ENCODE results near the gene CCDC8. TPM values are rescaled to one million over a fixed set of nuclear protein-coding genes. Genes with fewer than 3 reads are reported as not detected.

CCDC8 gene
- total RNA-seq, result 22.2 and 22.5 TPM in 2 replicates

DNA sequence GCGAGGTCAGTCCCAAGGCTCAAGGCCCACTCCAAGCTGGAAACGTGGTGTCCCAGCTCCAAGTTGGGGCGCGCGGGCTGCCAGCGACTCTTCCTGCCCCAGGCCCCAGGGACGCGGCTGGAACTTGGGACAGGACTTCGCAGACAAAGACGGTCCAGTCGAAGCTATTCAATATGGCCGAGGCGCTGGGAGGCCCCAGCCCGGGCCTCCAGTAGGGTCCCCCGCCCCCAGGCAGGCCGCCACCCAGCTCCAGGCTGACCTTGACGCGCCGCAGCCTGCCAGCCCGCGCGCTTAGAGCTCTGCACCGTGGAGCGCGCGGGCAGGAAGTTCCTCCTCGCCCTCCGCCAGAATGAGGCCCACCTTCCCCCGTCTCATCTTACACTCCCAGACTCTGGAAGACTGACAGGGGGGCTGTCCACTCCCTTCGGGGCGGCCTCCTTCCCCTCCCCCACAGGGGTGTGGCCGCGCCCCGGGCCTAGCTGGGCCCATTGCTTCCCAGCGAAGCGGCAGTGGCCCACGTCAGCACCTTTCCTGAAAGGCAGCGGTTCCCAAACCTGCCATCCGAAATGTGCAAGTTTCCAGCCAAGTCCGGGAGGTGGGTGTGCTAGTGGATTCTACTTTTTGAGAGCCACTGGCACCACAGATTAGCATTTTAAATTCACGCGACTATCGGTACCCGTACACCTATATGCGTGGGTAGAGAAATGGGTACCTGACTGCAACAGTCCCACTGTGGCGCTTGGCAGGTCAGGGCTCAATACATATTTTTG, at the start of gene CCDC8:
Gene CCDC8 (minus strand): TSS at position 303 of the 770 bp plus-strand sequence. CDS start 754 bp downstream, outside the sequence.

GRCh38 chr19:46428239-46429135, 15.1 kb upstream of the CCDC8 start, which contains the start of gene PNMA8C:
Gene PNMA8C, minus strand, starts transcription at chr19:46428936. Its CDS starts 577 bp downstream, at chr19:46428359.

Other genes with a start within 250 kb of the CCDC8 start
- gene IGFL1, start 183.8 kb downstream of the CCDC8 start, total RNA-seq, result not detected in 2 replicates
- 3.5 and 6.0 TPM in 2 replicates for gene HIF3A, start 116.5 kb downstream of the CCDC8 start, total RNA-seq
- 97.8 and 102 TPM in 2 replicates for gene PPP5C, start 66.5 kb downstream of the CCDC8 start, total RNA-seq
- not detected in 2 replicates for gene PNMA8C, start 15.4 kb upstream of the CCDC8 start, total RNA-seq
- gene PNMA8A, start 58.0 kb upstream of the CCDC8 start, total RNA-seq, result 3.2 and 3.4 TPM in 2 replicates
- 0.29 and 0.35 TPM in 2 replicates for gene PNMA8B, start 82.3 kb upstream of the CCDC8 start, total RNA-seq
- gene CALM3, start 187.8 kb upstream of the CCDC8 start, total RNA-seq, result 350 and 373 TPM in 2 replicates
- 5.0 and 11.2 TPM in 2 replicates for gene PTGIR, start 211.5 kb upstream of the CCDC8 start, total RNA-seq
- gene GNG8, start 222.6 kb upstream of the CCDC8 start, total RNA-seq, result not detected in 2 replicates
- 4.0 and 5.1 TPM in 2 replicates for gene DACT3, start 247.6 kb upstream of the CCDC8 start, total RNA-seq